ENCODE measurements around the gene NBEA.

Gene NBEA

DNA sequence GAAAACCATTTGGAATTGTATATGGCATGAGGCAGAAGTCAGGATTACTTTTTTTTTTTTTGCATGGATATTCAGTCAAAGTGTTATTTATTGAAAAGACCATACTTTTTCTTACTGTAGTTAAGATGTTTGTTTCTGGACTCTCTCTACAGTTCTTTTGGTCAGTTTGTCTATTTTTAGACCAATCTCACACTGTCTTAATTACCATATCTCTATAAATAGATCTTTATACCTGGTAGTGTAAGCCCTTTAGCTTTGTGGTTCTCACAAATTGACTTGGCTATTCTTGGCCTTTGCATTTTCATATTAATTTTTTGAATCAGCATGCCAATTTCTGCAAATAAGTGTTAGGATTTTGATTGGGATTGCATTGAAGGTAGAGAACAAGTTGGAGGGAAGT lies 437.6 kb downstream of the NBEA start:
- Histone ChIP-seq H3K4me3 (replicated peaks; ENCODE audit: insufficient read depth, low read length) (no peak overlapping the region), H3K27ac (replicated peaks) (no peak overlapping the region), H3K27me3 (ENCODE audit: insufficient read depth, poor library complexity, severe bottlenecking) (no peaks in the 10 kb centered on the region)
- DNase-seq (ENCODE audit: low read depth in 1 of 2, low spot score in 1 of 2): no peak
- TF ChIP-seq REST (IDR thresholded peaks at IDR 0.05; ENCODE audit: insufficient replicate concordance, low read depth) (no peak), POLR2AphosphoS5 (IDR thresholded peaks at IDR 0.05; ENCODE audit: low read depth) (no peak), CTCF (IDR thresholded peaks at IDR 0.05; ENCODE audit: insufficient read depth, low read length) (no peak), GABPA (IDR thresholded peaks at IDR 0.05; ENCODE audit: low read depth) (no peak), SPI1 (IDR thresholded peaks at IDR 0.05; ENCODE audit: borderline replicate concordance, low read depth) (no peak)

DNA sequence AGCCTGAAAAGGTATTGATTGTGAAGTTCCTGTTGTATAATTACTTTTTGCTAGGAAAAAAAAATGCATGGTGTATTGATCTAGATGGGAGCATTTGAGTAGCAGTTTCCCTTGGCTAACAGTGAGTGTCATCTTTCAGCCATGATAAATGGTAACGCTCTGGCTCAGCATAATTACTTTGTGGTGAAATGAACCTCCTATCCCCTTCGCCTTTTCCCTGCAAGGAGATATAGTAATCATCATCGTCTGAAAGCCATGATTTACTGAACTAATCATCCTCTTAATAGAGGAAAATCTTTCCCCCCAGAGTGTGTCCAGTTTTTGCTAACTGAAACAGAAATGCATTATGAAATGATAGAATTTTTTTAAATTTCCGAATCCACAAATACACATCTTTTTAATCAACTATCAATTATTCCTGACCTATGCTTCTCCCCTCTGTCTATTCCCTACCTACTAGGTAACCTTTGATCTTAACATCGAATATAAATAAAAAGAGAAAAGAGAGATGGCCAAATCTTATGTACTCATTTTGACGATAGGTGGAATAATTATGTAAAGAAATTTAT lies 445.7 kb downstream of the NBEA start:
- DNase-seq (ENCODE audit: low read depth in 1 of 2, low spot score in 1 of 2): no peak
- Histone ChIP-seq H3K27me3 (ENCODE audit: insufficient read depth, poor library complexity, severe bottlenecking) (no peaks in the 10 kb centered on the region), H3K27ac (replicated peaks) (no peak overlapping the region), H3K4me3 (replicated peaks; ENCODE audit: insufficient read depth, low read length) (no peak overlapping the region)
- TF ChIP-seq SPI1 (IDR thresholded peaks at IDR 0.05; ENCODE audit: borderline replicate concordance, low read depth): no peak
- TF ChIP-seq REST (IDR thresholded peaks at IDR 0.05; ENCODE audit: insufficient replicate concordance, low read depth): no peak
- TF ChIP-seq CTCF (IDR thresholded peaks at IDR 0.05; ENCODE audit: insufficient read depth, low read length): no peak
- no peak for TF ChIP-seq POLR2AphosphoS5 (IDR thresholded peaks at IDR 0.05; ENCODE audit: low read depth)
- TF ChIP-seq GABPA (IDR thresholded peaks at IDR 0.05; ENCODE audit: low read depth): no peak

DNA sequence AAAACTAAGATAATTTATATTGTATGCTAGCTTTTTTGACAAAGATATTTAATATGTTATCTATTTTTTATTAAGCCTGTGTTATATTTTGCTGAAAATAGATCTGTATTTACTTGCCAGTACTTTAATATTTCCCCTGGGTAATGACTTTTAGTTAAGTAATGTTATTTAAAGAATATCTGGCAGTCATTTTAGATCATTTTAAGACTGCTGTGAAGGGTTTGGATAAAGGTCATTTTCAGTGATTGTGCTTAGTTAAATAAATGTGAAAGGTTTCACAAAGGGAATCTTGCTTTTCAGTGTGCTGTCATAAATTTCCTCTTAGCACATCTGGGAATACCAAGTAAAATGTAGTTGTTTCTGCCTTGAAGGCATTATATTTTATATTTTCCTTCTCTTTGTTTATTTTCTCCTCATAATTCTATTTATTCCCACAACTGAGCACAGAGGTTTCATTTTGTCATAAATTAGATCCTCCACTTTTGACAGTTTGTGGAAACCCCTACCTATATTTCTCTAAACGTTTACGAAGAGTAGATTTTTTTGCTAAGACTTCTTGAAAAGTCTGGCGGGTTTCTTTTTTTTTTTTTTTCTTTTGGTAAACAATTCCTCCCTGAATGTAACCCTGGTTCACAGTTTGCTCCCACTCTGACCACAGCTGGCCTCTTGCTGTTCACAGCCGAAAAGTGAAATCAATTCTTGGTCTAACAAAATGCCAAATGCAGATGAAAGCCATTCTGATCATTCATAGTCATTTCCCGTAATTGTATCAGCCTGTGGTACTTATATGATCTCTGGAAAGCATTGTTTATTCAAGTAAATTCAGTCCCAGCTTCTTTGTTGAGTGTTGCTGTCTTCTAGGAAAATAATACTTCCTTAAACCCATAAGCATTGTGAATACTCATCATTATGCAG lies 446.6 kb downstream of the NBEA start:
- no peak for DNase-seq (ENCODE audit: low read depth in 1 of 2, low spot score in 1 of 2)
- Histone ChIP-seq H3K27ac (replicated peaks) (no peak overlapping the region), H3K27me3 (ENCODE audit: insufficient read depth, poor library complexity, severe bottlenecking) (no peaks in the 10 kb centered on the region), H3K4me3 (replicated peaks; ENCODE audit: insufficient read depth, low read length) (no peak overlapping the region)
- TF ChIP-seq GABPA (IDR thresholded peaks at IDR 0.05; ENCODE audit: low read depth) (no peak), SPI1 (IDR thresholded peaks at IDR 0.05; ENCODE audit: borderline replicate concordance, low read depth) (no peak), REST (IDR thresholded peaks at IDR 0.05; ENCODE audit: insufficient replicate concordance, low read depth) (no peak), CTCF (IDR thresholded peaks at IDR 0.05; ENCODE audit: insufficient read depth, low read length) (no peak), POLR2AphosphoS5 (IDR thresholded peaks at IDR 0.05; ENCODE audit: low read depth) (no peak)
